SK-N-SH (cell line): ENCODE results near the gene CBX1. TPM values are rescaled to one million over a fixed set of nuclear protein-coding genes. Genes with fewer than 3 reads are reported as not detected.
A peak's percentile ranks its signal among the peaks of the same experiment; 100 is the strongest.

Source experiments
- CHD2 ChIP-seq: fragments of 150-350 bp; IDR thresholded peaks from 2 replicates; pipeline ENCODE4 v1.6.1; 2018; ENCODE audit warnings: low read length; ENCODE audit not compliant: partially characterized antibody
- ELF1 ChIP-seq: IDR thresholded peaks from 2 replicates; pipeline ENCODE4 v1.4.0; 2012
- EZH2phosphoT487 ChIP-seq: fragments of 200-600 bp; sonication (generic); IDR thresholded peaks from 2 replicates; pipeline ENCODE4 v1.6.1; 2017; ENCODE audit warnings: low read depth, mixed run types, mild to moderate bottlenecking, antibody characterized with exemption, moderate library complexity, borderline replicate concordance
- FOSL2 ChIP-seq: IDR thresholded peaks from 2 replicates; pipeline ENCODE4 v1.4.0; 2012; ENCODE audit warnings: low read depth, mild to moderate bottlenecking, moderate library complexity, borderline replicate concordance
- FOXJ3 ChIP-seq: sonication (generic); formaldehyde crosslinking; IDR thresholded peaks from 2 replicates; pipeline ENCODE4 v1.5.1; 2020; ENCODE audit warnings: mild to moderate bottlenecking, missing genetic modification reagents
- FOXM1 ChIP-seq: IDR thresholded peaks from 2 replicates; pipeline ENCODE4 v1.4.0; 2012; ENCODE audit warnings: low read depth, mild to moderate bottlenecking
- GABPA ChIP-seq: IDR thresholded peaks from 2 replicates; pipeline ENCODE4 v1.4.0; 2012; ENCODE audit warnings: low read depth, mild to moderate bottlenecking
- JUND ChIP-seq: IDR thresholded peaks from 2 replicates; pipeline ENCODE4 v1.4.0; 2012
- MXI1 ChIP-seq: IDR thresholded peaks from 2 replicates; pipeline ENCODE4 v1.6.1; 2012; ENCODE audit warnings: mild to moderate bottlenecking, low read depth, low read length, improper control_type of control experiment
- NFIC ChIP-seq: IDR thresholded peaks from 2 replicates; pipeline ENCODE4 v1.4.0; 2012; ENCODE audit warnings: borderline replicate concordance
- NRF1 ChIP-seq: IDR thresholded peaks from 2 replicates; pipeline ENCODE4 v1.6.1; 2012; ENCODE audit warnings: low read depth, mild to moderate bottlenecking, low read length
- RCOR1 ChIP-seq: fragments of 150-350 bp; IDR thresholded peaks from 2 replicates; pipeline ENCODE4 v1.6.1; 2017; ENCODE audit warnings: antibody characterized with exemption, low read length
- RXRA ChIP-seq: IDR thresholded peaks from 2 replicates; pipeline ENCODE4 v1.4.0; 2012; ENCODE audit warnings: low read depth, mild to moderate bottlenecking, borderline replicate concordance
- SIN3A ChIP-seq: IDR thresholded peaks from 2 replicates; pipeline ENCODE4 v1.6.1; 2012; ENCODE audit warnings: low read depth, mild to moderate bottlenecking, low read length, moderate library complexity, borderline replicate concordance
- SMC3 ChIP-seq: IDR thresholded peaks from 2 replicates; pipeline ENCODE4 v1.6.1; 2012; ENCODE audit warnings: low read depth, low read length, improper control_type of control experiment
- TAF1 ChIP-seq: IDR thresholded peaks from 2 replicates; pipeline ENCODE4 v1.6.1; 2012; ENCODE audit warnings: low read depth, mild to moderate bottlenecking, low read length, moderate library complexity, borderline replicate concordance
- TEAD4 ChIP-seq: IDR thresholded peaks from 2 replicates; pipeline ENCODE4 v1.4.0; 2012; ENCODE audit warnings: mild to moderate bottlenecking, borderline replicate concordance; ENCODE audit not compliant: insufficient read depth
- YY1 ChIP-seq: IDR thresholded peaks from 2 replicates; pipeline ENCODE4 v1.4.0; 2012; ENCODE audit warnings: low read depth, mild to moderate bottlenecking
- polyA plus RNA-seq, 3 experiments: library from polyadenylated mRNA; depleted of rRNA; stranded (reverse); fragments of >200 nt; gene quantifications; 2 replicates each; pipeline ENCODE4 v1.2.3, GENCODE V29; 2012
- TF ChIP-seq, protein P1 (sequence below): IDR thresholded peaks from 2 replicates; pipeline ENCODE4 v1.4.0; 2012; ENCODE audit warnings: low read depth, borderline replicate concordance
- TF ChIP-seq, protein P2 (sequence below): fragments of 150-350 bp; IDR thresholded peaks from 2 replicates; pipeline ENCODE4 v1.6.1; 2016; ENCODE audit warnings: mild to moderate bottlenecking, low read depth, low read length
- TF ChIP-seq, protein P3 (sequence below): IDR thresholded peaks from 2 replicates; pipeline ENCODE4 v1.4.0; 2012; ENCODE audit warnings: low read depth
- TF ChIP-seq, protein P4 (sequence below): fragments of 200-600 bp; sonication (generic); IDR thresholded peaks from 2 replicates; pipeline ENCODE4 v1.6.1; 2017; ENCODE audit warnings: antibody characterized with exemption, mild to moderate bottlenecking, moderate library complexity

Gene CBX1
- polyA plus RNA-seq, 1 of the 3 experiments (the other 2 are of a cell fraction) = 102 TPM

GRCh38 chr17:48047741-48048383 lies 53.4 kb downstream of the CBX1 start, which contains the start of gene NFE2L1 (continued):
- no peak for TF ChIP-seq RXRA
- TF ChIP-seq CHD2 = peak; percentile 97
- TF ChIP-seq GABPA = peak; percentile 83
- no peak; the same call in 1 of the 2 replicates for TF ChIP-seq TEAD4
- peak; percentile 59; the same call in 1 of the 2 replicates for TF ChIP-seq TAF1
- TF ChIP-seq, protein P1, sequence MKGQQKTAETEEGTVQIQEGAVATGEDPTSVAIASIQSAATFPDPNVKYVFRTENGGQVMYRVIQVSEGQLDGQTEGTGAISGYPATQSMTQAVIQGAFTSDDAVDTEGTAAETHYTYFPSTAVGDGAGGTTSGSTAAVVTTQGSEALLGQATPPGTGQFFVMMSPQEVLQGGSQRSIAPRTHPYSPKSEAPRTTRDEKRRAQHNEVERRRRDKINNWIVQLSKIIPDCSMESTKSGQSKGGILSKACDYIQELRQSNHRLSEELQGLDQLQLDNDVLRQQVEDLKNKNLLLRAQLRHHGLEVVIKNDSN = peak; percentile 86
- peak; percentile 92 for TF ChIP-seq MXI1
- no peak for TF ChIP-seq SMC3
- TF ChIP-seq, protein P2, sequence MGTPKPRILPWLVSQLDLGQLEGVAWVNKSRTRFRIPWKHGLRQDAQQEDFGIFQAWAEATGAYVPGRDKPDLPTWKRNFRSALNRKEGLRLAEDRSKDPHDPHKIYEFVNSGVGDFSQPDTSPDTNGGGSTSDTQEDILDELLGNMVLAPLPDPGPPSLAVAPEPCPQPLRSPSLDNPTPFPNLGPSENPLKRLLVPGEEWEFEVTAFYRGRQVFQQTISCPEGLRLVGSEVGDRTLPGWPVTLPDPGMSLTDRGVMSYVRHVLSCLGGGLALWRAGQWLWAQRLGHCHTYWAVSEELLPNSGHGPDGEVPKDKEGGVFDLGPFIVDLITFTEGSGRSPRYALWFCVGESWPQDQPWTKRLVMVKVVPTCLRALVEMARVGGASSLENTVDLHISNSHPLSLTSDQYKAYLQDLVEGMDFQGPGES = peak; percentile 95
- no peak for TF ChIP-seq FOSL2
- TF ChIP-seq YY1 = peak; percentile 99
- 0 out of 2 replicates have a peak, but pooled peaks have one; percentile 1 for TF ChIP-seq RCOR1
- TF ChIP-seq, protein P3, sequence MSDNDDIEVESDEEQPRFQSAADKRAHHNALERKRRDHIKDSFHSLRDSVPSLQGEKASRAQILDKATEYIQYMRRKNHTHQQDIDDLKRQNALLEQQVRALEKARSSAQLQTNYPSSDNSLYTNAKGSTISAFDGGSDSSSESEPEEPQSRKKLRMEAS = peak; percentile 100
- TF ChIP-seq NFIC = peak; percentile 7; the same call in 1 of the 2 replicates
- no peak for TF ChIP-seq NRF1
- 0 out of 2 replicates have a peak, but pooled peaks have one; percentile 13 for TF ChIP-seq SIN3A
- TF ChIP-seq, protein P4, sequence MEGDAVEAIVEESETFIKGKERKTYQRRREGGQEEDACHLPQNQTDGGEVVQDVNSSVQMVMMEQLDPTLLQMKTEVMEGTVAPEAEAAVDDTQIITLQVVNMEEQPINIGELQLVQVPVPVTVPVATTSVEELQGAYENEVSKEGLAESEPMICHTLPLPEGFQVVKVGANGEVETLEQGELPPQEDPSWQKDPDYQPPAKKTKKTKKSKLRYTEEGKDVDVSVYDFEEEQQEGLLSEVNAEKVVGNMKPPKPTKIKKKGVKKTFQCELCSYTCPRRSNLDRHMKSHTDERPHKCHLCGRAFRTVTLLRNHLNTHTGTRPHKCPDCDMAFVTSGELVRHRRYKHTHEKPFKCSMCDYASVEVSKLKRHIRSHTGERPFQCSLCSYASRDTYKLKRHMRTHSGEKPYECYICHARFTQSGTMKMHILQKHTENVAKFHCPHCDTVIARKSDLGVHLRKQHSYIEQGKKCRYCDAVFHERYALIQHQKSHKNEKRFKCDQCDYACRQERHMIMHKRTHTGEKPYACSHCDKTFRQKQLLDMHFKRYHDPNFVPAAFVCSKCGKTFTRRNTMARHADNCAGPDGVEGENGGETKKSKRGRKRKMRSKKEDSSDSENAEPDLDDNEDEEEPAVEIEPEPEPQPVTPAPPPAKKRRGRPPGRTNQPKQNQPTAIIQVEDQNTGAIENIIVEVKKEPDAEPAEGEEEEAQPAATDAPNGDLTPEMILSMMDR = no peak
- no peak for TF ChIP-seq JUND
- peak; percentile 79; the same call in 1 of the 2 replicates for TF ChIP-seq FOXJ3 (CRISPR knock-in tag)
- TF ChIP-seq FOXM1 = no peak
- TF ChIP-seq ELF1 = peak; percentile 74
- TF ChIP-seq EZH2phosphoT487 = no peak
- TF ChIP-seq, all 33 proteins: peak for 19
